C4-2B (cell line): ENCODE results near the gene OSTF1.

Experiments
- H3K27ac ChIP-seq: fragments of 450-650 bp; 2 replicates; pipeline ENCODE4 v1.5.1; 2017
- CTCF ChIP-seq: fragments of 450-650 bp; conservative IDR thresholded peaks from 2 replicates; pipeline ENCODE4 v1.5.1; 2017; ENCODE audit warnings: mild to moderate bottlenecking
- ZFX ChIP-seq: fragments of 450-650 bp; IDR thresholded peaks from 2 replicates; pipeline ENCODE4 v1.6.1; 2017

The OSTF1 gene

GRCh38 chr9:75183306-75183705 is 95.0 kb downstream of the OSTF1 start:
- TF ChIP-seq CTCF (no peak), ZFX (no peak)
- no peak overlapping the region for H3K27ac ChIP-seq

DNA sequence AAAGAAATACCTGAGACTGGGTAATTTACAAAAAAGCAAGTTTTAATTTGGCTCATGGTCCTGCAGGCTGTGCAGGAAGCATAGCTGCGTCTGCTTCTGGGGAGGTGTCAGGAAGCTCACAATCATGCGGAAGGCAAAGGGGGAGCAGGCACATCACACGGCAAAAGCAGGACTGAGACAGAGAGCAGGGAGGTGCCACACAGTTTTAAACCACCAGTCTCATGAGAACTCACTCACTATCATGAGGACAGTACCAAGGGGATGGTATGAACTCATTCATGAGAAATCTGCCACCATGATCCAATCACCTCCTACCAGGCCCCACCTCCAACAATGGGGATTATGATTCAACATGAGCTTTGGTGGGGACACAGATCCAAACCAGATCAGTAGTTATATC is 96.2 kb downstream of the OSTF1 start:
- TF ChIP-seq ZFX (no peak), CTCF (no peak)
- H3K27ac ChIP-seq = no peak overlapping the region

DNA sequence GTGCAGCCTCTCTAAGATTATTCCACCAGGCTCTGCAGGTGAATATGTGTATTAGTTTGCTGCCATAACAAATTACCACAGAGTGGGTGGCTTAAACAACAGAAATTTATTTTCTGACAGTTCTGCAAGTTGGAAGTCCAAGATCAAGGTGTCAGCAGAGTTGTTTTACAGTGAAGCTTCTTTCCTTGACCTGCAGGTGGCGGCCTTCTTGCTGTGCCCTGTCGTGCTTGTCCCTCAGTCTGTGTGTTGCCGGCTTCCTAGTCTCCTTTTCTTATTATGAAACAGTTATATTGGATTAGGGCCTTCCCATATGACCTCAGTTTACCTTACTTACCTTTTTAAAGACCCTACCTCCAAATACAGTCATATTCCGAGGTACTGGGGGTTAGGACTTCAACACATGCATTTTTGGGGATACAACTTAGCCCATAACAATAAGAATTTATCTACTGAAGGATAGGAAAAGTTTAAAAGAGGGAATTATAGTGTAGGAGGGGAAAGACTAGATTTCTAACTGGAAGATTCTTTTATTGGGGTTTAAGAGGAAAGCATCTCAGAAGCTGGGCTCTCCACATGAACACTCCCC is 97.4 kb downstream of the OSTF1 start:
- no peak overlapping the region for H3K27ac ChIP-seq
- TF ChIP-seq CTCF (peak; percentile 86), ZFX (no peak)

DNA sequence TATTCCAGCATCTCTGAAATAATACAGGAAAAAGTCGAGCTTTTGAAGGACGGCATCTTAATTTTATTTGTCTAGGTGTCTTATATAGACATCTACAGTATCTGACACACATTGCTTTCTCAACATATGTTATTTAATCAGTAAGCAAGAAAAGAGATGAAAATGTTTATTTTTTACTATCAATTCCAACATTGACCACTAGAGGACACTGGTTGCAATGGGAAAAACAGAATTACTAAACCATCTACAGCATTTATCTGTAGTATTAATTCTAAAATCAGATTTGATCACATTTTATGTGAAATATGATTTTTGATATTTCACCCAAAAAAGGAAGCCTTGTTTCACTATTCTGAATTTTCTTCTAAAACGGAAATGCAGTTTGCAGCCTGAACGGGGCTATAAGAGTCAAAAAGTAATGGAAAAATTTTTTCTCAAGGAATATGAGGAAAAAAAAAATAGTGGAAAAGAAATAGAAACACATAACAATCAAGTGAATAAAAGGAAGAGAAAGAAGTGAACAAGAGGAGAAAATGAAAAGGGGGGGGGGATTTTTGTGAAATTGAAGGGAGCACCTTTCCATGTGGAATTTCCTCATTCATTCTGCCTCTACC is 98.6 kb downstream of the OSTF1 start:
- H3K27ac ChIP-seq = no peak overlapping the region
- TF ChIP-seq CTCF = peak; percentile 95
- no peak for TF ChIP-seq ZFX

- TF ChIP-seq CTCF (no peak), ZFX (no peak)
- H3K27ac ChIP-seq = no peak overlapping the region
Observed at GRCh38 chr9:75188756-75189155, 100.4 kb downstream of the OSTF1 start.

DNA sequence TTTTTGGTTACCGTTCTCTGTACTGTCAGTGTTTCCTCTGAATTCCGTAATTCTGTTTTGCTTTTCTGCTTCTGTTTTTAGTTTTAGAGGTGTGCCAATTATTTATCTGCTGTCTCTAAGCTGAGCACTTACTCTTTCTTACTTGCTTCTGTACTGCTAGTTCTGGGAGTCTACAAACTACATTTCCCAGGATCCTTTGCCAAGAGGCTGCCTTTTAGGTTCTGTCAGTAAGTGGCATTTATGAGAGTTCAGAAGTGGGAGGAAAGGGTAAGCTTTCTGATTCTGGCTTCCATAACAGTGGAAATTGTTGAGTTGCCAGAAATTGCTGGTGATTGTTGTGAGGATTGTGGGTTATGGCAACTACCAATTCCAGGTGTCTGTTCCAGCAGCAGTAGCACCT is 102.4 kb downstream of the OSTF1 start:
- TF ChIP-seq ZFX = no peak
- TF ChIP-seq CTCF = no peak
- no peak overlapping the region for H3K27ac ChIP-seq
